Measurements from ENCODE around the gene DOCK4.

DNA sequence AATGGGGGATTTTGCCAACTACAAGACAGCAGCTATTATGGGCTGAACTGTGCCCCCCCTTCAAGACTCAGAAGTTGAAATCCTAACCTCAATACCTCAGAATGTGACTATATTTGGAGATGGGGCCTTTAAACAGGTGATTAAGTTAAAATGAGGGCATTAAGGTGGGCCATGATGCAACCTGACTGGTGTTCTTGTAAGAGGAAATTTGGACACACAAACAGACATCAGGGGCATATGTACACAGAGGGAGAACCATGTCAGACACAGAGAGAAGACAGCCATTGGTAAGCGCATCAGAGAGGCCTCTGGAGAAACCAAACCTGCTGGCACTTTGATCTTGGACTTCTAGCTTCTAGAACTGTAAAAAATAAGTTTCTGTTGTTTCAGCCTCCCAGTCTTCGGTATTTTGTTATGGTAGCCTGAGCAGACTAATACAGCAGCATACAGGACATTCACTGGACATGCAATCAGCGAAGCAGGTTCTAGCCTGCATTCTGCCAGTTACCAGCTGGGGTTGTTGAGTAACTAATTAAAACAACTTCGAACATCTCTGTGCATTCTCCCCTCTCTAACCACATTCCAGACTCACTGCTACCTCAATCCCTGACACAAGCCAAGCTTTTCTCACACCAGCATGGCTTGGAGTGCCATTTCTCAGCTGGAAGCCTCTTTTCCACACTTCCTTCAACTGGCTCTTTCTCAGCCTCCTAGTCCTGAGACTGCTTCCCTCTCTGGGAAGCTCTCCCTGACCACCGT, 141.4 kb downstream of the DOCK4 start:
- TF ChIP-seq, protein P1, sequence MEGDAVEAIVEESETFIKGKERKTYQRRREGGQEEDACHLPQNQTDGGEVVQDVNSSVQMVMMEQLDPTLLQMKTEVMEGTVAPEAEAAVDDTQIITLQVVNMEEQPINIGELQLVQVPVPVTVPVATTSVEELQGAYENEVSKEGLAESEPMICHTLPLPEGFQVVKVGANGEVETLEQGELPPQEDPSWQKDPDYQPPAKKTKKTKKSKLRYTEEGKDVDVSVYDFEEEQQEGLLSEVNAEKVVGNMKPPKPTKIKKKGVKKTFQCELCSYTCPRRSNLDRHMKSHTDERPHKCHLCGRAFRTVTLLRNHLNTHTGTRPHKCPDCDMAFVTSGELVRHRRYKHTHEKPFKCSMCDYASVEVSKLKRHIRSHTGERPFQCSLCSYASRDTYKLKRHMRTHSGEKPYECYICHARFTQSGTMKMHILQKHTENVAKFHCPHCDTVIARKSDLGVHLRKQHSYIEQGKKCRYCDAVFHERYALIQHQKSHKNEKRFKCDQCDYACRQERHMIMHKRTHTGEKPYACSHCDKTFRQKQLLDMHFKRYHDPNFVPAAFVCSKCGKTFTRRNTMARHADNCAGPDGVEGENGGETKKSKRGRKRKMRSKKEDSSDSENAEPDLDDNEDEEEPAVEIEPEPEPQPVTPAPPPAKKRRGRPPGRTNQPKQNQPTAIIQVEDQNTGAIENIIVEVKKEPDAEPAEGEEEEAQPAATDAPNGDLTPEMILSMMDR (IDR thresholded peaks at IDR 0.05): no peak
- TF ChIP-seq POLR2A (IDR thresholded peaks at IDR 0.05): no peak
